Mesothelial cell of epicardium (in vitro differentiated cells): ENCODE measurements around the gene TREX2. TPM values are rescaled to one million over a fixed set of nuclear protein-coding genes. Genes with fewer than 3 reads are reported as not detected.

Source experiments
- DNase-seq, 2 experiments: peaks; one replicate each; pipeline ENCODE4 v3.0.0; 2021; ENCODE audit warnings: low spot score in 2 of 2; ENCODE audit not compliant: unreplicated experiment in 2 of 2
- H3K27ac Mint-ChIP-seq: 2 replicates; pipeline ENCODE4 v1.8.0; 2021; ENCODE audit warnings: mixed read lengths
- H3K27me3 Mint-ChIP-seq: 2 replicates; pipeline ENCODE4 v1.8.0; 2021; ENCODE audit warnings: low read depth, mixed read lengths
- H3K36me3 Mint-ChIP-seq: 2 replicates; pipeline ENCODE4 v1.8.0; 2021; ENCODE audit warnings: mixed read lengths
- H3K4me1 Mint-ChIP-seq: 2 replicates; pipeline ENCODE4 v1.8.0; 2021; ENCODE audit warnings: mixed read lengths
- H3K4me3 Mint-ChIP-seq: 2 replicates; pipeline ENCODE4 v1.8.0; 2021; ENCODE audit warnings: mild to moderate bottlenecking, moderate library complexity, mixed read lengths
- H3K9me3 Mint-ChIP-seq: 2 replicates; pipeline ENCODE4 v1.8.0; 2021; ENCODE audit warnings: mixed read lengths
- total RNA-seq: library from RNA; stranded (reverse); gene quantifications from 3 replicates; pipeline ENCODE4 v1.2.1, GENCODE V29; 2021
- TF ChIP-seq, protein P1 (sequence below): fragments of 200-600 bp; sonication (generic); IDR thresholded peaks from one replicate; pipeline ENCODE4 v1.5.0; 2021; ENCODE audit warnings: antibody characterized with exemption; ENCODE audit not compliant: unreplicated experiment

Gene TREX2
- total RNA-seq, 1 donor from 2014 or later: 0.83 TPM

DNA sequence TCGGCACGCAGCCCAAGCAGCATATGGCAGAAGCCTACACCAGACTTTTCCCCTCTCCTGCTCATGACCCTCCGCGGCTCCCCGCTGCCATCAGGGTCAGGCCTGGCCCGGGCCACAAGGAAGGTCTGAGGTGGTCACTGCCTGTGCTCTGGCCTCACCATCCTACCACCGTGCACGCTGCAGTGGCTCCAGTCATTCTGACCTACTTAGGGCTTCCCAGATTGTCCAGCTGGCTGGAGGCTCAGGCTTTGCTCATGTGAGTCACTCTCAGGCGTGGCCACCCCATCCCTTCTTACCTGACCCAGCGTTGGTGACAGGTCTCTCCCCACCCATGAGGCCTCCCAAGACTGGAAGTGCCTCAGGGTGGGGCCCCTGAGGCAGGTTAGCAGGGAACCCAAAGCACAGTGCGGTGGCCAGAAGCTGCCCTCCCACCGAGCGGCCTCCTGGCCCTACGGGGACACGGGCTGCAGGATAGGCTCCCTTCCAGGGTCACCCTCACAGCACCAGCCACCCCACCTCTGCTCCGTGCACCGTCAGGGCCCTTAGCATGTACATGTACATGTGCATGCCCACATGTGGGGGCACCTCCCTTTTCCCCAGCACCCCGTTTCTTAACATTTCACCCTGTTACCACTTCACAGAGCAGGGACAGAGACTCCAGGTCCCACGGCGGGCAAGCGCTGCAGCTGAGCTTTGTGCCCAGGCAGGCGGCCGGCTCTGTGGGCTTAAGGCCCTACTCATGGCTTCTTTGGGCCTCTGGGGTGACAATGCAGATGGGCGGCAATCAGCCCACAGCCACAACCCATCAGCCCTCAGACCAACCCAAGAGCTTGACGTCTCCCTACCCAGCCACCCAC, 2.2 kb downstream of the TREX2 start:
- TF ChIP-seq, protein P1, sequence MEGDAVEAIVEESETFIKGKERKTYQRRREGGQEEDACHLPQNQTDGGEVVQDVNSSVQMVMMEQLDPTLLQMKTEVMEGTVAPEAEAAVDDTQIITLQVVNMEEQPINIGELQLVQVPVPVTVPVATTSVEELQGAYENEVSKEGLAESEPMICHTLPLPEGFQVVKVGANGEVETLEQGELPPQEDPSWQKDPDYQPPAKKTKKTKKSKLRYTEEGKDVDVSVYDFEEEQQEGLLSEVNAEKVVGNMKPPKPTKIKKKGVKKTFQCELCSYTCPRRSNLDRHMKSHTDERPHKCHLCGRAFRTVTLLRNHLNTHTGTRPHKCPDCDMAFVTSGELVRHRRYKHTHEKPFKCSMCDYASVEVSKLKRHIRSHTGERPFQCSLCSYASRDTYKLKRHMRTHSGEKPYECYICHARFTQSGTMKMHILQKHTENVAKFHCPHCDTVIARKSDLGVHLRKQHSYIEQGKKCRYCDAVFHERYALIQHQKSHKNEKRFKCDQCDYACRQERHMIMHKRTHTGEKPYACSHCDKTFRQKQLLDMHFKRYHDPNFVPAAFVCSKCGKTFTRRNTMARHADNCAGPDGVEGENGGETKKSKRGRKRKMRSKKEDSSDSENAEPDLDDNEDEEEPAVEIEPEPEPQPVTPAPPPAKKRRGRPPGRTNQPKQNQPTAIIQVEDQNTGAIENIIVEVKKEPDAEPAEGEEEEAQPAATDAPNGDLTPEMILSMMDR: no peak
- Mint-ChIP-seq H3K36me3 (no peaks in the 10 kb centered on the region), H3K9me3 (peaks cover 4% of the 10 kb centered on the region), H3K27ac (no peak overlapping the region), H3K4me1 (peaks cover 2% of the 10 kb centered on the region), H3K27me3 (no peaks in the 10 kb centered on the region), H3K4me3 (no peak overlapping the region)
- DNase-seq: no peak

GRCh38 chrX:153442463-153442862, 3.4 kb downstream of the TREX2 start:
- Mint-ChIP-seq H3K4me3 (no peak overlapping the region), H3K9me3 (peaks cover 4% of the 10 kb centered on the region), H3K4me1 (peaks cover 2% of the 10 kb centered on the region), H3K27me3 (no peaks in the 10 kb centered on the region), H3K27ac (no peak overlapping the region), H3K36me3 (no peaks in the 10 kb centered on the region)
- no peak for DNase-seq
- TF ChIP-seq, protein P1: no peak

GRCh38 chrX:153441981-153442380, 3.9 kb downstream of the TREX2 start:
- DNase-seq: no peak
- Mint-ChIP-seq H3K36me3 (no peaks in the 10 kb centered on the region), H3K4me3 (no peak overlapping the region), H3K27ac (no peak overlapping the region), H3K4me1 (peaks cover 2% of the 10 kb centered on the region), H3K9me3 (peaks cover 4% of the 10 kb centered on the region), H3K27me3 (no peaks in the 10 kb centered on the region)
- TF ChIP-seq, protein P1: no peak

- Mint-ChIP-seq H3K4me3 (no peak overlapping the region), H3K4me1 (peaks cover 2% of the 10 kb centered on the region), H3K36me3 (no peaks in the 10 kb centered on the region), H3K27ac (no peak overlapping the region), H3K27me3 (no peaks in the 10 kb centered on the region), H3K9me3 (peaks cover 4% of the 10 kb centered on the region)
- no peak for DNase-seq
- TF ChIP-seq, protein P1: no peak
Measured at GRCh38 chrX:153441296-153441695, 4.6 kb downstream of the TREX2 start.

DNA sequence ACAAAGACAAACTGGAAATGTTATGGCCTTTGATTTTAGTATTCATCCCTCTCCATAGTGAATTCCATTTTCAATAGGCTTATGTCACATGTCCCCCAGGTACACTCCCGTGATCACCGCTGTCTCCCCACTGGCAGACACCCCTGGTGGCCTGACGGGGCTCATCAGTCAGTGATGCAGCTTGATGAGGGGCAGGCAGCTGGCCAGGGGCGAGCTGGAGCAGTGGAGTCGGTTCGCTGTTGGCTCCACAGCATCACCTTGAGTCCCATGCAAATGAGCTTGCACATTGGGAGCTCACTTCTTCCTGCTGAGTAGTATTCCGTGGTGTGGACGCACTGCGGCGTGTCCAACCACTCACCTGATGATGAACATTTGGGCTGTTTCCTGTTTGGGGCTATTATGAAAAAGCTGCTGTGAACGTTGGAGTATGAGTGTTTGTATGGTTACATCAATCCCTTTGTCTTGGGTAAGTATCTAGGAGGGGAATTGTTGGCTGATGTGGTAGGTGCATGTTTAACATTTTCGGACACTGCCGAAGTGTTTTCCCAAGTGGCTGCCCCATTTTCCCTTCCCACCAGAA, 5.2 kb downstream of the TREX2 start:
- TF ChIP-seq, protein P1: no peak
- H3K27ac Mint-ChIP-seq: no peak overlapping the region
- peaks cover 4% of the 10 kb centered on the region for H3K9me3 Mint-ChIP-seq

More for the DNA sequence above, 5.2 kb downstream of the TREX2 start:
- H3K27me3 Mint-ChIP-seq: no peaks in the 10 kb centered on the region
- no peak overlapping the region for H3K4me3 Mint-ChIP-seq
- H3K4me1 Mint-ChIP-seq: peaks cover 2% of the 10 kb centered on the region
- DNase-seq: no peak
- no peaks in the 10 kb centered on the region for H3K36me3 Mint-ChIP-seq
